Fibroblast of mammary gland (primary cell): Measurements from ENCODE around the gene ARHGAP15.

Source experiments
- DNase-seq: peaks from one replicate; pipeline ENCODE4 v3.0.0-alpha.2; 2010; ENCODE audit warnings: low read depth
- H3K4me3 ChIP-seq: 2 replicates; pipeline ENCODE4 v1.5.1; 2011; ENCODE audit warnings: low read depth, mild to moderate bottlenecking, low read length, moderate library complexity; ENCODE audit not compliant: control insufficient read depth
- TF ChIP-seq, protein P1 (sequence below): conservative IDR thresholded peaks from 2 replicates; pipeline ENCODE4 v1.5.1; 2011; ENCODE audit warnings: low read depth, low read length, inconsistent platforms; ENCODE audit not compliant: control insufficient read depth, insufficient read depth

The ARHGAP15 gene

GRCh38 chr2:143698352-143698751 is 569.1 kb downstream of the ARHGAP15 start:
- TF ChIP-seq, protein P1, sequence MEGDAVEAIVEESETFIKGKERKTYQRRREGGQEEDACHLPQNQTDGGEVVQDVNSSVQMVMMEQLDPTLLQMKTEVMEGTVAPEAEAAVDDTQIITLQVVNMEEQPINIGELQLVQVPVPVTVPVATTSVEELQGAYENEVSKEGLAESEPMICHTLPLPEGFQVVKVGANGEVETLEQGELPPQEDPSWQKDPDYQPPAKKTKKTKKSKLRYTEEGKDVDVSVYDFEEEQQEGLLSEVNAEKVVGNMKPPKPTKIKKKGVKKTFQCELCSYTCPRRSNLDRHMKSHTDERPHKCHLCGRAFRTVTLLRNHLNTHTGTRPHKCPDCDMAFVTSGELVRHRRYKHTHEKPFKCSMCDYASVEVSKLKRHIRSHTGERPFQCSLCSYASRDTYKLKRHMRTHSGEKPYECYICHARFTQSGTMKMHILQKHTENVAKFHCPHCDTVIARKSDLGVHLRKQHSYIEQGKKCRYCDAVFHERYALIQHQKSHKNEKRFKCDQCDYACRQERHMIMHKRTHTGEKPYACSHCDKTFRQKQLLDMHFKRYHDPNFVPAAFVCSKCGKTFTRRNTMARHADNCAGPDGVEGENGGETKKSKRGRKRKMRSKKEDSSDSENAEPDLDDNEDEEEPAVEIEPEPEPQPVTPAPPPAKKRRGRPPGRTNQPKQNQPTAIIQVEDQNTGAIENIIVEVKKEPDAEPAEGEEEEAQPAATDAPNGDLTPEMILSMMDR: no peak
- no peak overlapping the region for H3K4me3 ChIP-seq
- no peak for DNase-seq

DNA sequence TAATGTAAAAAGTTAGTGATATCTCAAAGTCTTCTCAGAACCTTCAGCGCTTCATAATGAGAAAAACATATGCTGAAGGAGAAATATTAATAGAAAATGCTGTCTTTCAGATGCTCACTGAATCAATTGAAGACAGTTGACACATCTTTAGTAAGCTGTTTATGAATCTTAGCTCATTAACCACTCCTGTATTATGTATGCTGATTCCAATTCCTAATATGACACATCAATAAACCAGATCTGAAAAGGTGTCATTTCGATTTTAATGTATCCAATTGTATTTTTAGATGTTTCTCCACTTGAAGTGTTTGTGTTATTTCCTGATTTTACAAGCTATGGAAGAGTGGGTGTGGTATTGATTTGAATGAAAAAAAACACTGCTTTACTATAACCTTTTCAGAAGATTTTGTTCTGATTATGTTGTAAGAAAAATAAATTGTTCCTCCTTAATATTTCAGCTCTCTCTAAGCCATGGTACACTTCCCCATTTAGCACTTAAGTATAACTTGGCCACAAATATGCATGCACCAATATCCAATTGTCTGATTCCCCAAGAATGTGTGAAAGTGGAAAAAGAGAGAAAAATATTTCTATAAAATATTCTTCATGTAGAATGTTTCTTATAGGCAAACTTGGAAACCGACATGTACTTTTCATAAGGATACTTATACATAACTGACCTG is 569.8 kb downstream of the ARHGAP15 start:
- TF ChIP-seq, protein P1: no peak
- H3K4me3 ChIP-seq: no peak overlapping the region

GRCh38 chr2:143700865-143701264 is 571.6 kb downstream of the ARHGAP15 start:
- no peak overlapping the region for H3K4me3 ChIP-seq
- DNase-seq: no peak
- TF ChIP-seq, protein P1: no peak

More for the DNA sequence above, 569.8 kb downstream of the ARHGAP15 start:
- DNase-seq: no peak

GRCh38 chr2:143701785-143702184 is 572.6 kb downstream of the ARHGAP15 start:
- H3K4me3 ChIP-seq: no peak overlapping the region
- DNase-seq: no peak
- TF ChIP-seq, protein P1: no peak

DNA sequence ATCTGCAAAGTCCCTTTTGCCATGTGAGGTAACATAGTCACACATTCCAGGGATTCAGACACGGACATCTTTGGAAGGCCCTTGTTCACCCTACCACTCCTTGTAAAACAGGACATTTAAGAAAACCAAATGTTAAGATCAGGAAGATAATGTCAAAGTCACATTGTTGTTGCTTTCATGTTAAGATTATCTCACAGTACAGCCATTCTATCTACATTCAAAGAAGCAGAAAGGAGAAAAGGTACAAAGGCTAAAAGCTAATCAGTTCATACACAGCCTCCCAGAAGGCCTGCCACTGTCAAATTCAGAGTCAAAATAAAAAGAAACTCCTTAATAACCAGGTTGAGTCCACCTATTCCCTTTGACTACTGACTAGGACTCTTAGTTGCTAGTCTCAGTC is 573.7 kb downstream of the ARHGAP15 start:
- no peak overlapping the region for H3K4me3 ChIP-seq
- DNase-seq: no peak
- TF ChIP-seq, protein P1: no peak

GRCh38 chr2:143704451-143705106 is 575.4 kb downstream of the ARHGAP15 start:
- TF ChIP-seq, protein P1: no peak
- no peak overlapping the region for H3K4me3 ChIP-seq
- no peak for DNase-seq
